ENCODE data around the gene NOC4L.

DNA sequence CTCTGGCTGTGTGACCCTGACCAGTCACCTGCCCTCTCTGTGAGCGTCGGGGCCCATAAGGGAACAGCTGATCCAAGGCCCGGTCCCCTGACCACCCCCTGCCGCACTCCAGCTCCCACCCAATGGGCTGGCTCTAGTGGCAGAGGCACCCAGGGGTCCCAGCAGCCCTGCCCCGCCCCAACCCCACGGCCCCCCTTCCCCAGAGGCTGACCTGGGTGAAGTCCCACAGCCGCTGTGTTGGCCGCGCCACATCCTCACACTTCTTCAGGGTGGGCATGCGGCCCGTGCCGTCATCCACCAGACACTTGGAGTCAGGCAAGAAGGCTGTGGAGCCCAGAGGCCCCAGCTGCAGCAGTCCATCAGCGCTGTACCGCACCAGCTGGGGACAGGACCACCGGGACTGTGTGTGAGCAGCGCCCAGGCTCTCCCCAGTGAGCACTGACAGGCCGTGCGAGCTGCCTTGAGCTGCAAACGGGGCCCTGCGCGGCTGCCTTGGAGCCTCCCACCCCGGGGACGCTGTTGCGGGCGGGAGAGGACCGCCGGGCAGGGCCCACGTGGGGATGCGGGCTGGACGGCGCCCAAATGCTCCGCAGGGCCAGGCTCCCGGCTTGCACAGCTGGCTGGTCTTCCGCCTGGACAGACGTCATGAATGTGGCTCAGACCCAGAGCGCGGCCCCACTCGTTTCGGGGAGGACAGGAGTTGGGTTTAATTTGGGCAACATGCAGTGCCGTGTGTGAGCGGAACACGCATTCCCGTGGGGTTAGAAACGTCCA, 53.5 kb downstream of the NOC4L start:
- TF ChIP-seq, protein P1, sequence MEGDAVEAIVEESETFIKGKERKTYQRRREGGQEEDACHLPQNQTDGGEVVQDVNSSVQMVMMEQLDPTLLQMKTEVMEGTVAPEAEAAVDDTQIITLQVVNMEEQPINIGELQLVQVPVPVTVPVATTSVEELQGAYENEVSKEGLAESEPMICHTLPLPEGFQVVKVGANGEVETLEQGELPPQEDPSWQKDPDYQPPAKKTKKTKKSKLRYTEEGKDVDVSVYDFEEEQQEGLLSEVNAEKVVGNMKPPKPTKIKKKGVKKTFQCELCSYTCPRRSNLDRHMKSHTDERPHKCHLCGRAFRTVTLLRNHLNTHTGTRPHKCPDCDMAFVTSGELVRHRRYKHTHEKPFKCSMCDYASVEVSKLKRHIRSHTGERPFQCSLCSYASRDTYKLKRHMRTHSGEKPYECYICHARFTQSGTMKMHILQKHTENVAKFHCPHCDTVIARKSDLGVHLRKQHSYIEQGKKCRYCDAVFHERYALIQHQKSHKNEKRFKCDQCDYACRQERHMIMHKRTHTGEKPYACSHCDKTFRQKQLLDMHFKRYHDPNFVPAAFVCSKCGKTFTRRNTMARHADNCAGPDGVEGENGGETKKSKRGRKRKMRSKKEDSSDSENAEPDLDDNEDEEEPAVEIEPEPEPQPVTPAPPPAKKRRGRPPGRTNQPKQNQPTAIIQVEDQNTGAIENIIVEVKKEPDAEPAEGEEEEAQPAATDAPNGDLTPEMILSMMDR (IDR thresholded peaks at IDR 0.05): no peak
- TF ChIP-seq ZNF121 (CRISPR knock-in tag; IDR thresholded peaks at IDR 0.05) (no peak), SP1 (CRISPR knock-in tag; conservative IDR thresholded peaks at IDR 0.05) (no peak), NR2C2 (CRISPR knock-in tag; IDR thresholded peaks at IDR 0.05) (no peak), TP53 (CRISPR knock-in tag; IDR thresholded peaks at IDR 0.05) (no peak), GABPB1 (CRISPR knock-in tag; IDR thresholded peaks at IDR 0.05) (no peak), ZNF317 (CRISPR knock-in tag; IDR thresholded peaks at IDR 0.05; ENCODE audit: borderline replicate concordance, low read depth) (no peak), E2F1 (CRISPR knock-in tag; IDR thresholded peaks at IDR 0.05) (no peak), ATF3 (CRISPR knock-in tag; conservative IDR thresholded peaks at IDR 0.05) (no peak), MAX (CRISPR knock-in tag; IDR thresholded peaks at IDR 0.05) (no peak), E2F4 (CRISPR knock-in tag; IDR thresholded peaks at IDR 0.05; ENCODE audit: borderline replicate concordance, low read depth) (no peak)
